Measurements from ENCODE around the gene FOXA2. TPM values are rescaled to one million over a fixed set of nuclear protein-coding genes. Genes with fewer than 3 reads are reported as not detected.

Gene FOXA2
- total and polyA plus RNA-seq, 2 of the 13 experiments (the other 11 are each of a cell fraction or from before 2014, with no cell fraction given): 8.8 to 12.2 TPM

DNA sequence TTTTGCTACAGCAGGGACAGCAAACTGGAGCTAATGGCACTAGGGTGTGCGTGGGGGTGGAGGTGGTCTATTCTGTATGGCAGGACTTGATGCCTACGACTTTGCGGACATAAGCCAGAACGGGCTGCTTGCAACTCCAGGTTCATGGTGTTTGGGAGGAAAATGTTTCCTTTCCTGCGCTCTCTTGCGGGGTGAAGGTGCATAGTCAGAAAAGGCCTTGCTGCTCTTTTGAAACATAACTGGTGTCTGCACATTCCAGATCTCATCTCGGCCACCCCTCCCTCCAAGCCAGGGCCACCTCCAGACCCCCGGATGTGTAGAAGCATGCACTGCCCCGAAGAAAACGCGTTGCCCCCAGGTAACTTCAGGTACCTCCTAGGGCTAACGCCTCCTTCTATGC, 8.1 kb downstream of the FOXA2 start (continued):
- TF ChIP-seq ZNF230 (CRISPR knock-in tag; IDR thresholded peaks at IDR 0.05) (no peak), ZNF292 (CRISPR knock-in tag; IDR thresholded peaks at IDR 0.05; ENCODE audit: borderline replicate concordance, low read depth) (peak; percentile 67; the same call in 1 of the 2 replicates), HOXA7 (CRISPR knock-in tag; IDR thresholded peaks at IDR 0.05) (no peak), CENPX (CRISPR knock-in tag; IDR thresholded peaks at IDR 0.05) (no peak), ETV5 (CRISPR knock-in tag; IDR thresholded peaks at IDR 0.05; ENCODE audit: borderline replicate concordance) (0 out of 2 replicates have a peak, but pooled peaks have one; percentile 25), DNMT1 (CRISPR knock-in tag; IDR thresholded peaks at IDR 0.05) (no peak), CBX2 (IDR thresholded peaks at IDR 0.05; ENCODE audit: low read depth, low read length) (no peak), CBX2 (CRISPR knock-in tag; IDR thresholded peaks at IDR 0.05; ENCODE audit: low read depth) (0 out of 2 replicates have a peak, but pooled peaks have one; percentile 41), NR0B2 (CRISPR knock-in tag; IDR thresholded peaks at IDR 0.05) (no peak), ZNF414 (CRISPR knock-in tag; IDR thresholded peaks at IDR 0.05) (0 out of 2 replicates have a peak, but pooled peaks have one; percentile 32), ZMYM4 (CRISPR knock-in tag; IDR thresholded peaks at IDR 0.05) (peak; percentile 48; the same call in 1 of the 2 replicates), FOXA1 (IDR thresholded peaks at IDR 0.05) (no peak), FOXA1 (CRISPR knock-in tag; IDR thresholded peaks at IDR 0.05) (no peak), SIN3A (IDR thresholded peaks at IDR 0.05; ENCODE audit: borderline replicate concordance, low read depth, low read length) (no peak), HMGXB4 (CRISPR knock-in tag; IDR thresholded peaks at IDR 0.05; ENCODE audit: borderline replicate concordance in 1 of 2, low read depth in 1 of 2) (no peak), KDM5A (IDR thresholded peaks at IDR 0.05; ENCODE audit: borderline replicate concordance, low read length) (no peak), ARNTL (CRISPR knock-in tag; IDR thresholded peaks at IDR 0.05) (no peak), ZNF136 (CRISPR knock-in tag; IDR thresholded peaks at IDR 0.05; ENCODE audit: low read depth) (no peak), HDAC6 (IDR thresholded peaks at IDR 0.05; ENCODE audit: low read depth, low read length) (no peak), ZSCAN29 (CRISPR knock-in tag; conservative IDR thresholded peaks at IDR 0.05) (0 out of 2 replicates have a peak, but pooled peaks have one; percentile 57), ZNF446 (CRISPR knock-in tag; IDR thresholded peaks at IDR 0.05) (no peak), ZNF24 (IDR thresholded peaks at IDR 0.05) (no peak)
- TF ChIP-seq, protein P1, sequence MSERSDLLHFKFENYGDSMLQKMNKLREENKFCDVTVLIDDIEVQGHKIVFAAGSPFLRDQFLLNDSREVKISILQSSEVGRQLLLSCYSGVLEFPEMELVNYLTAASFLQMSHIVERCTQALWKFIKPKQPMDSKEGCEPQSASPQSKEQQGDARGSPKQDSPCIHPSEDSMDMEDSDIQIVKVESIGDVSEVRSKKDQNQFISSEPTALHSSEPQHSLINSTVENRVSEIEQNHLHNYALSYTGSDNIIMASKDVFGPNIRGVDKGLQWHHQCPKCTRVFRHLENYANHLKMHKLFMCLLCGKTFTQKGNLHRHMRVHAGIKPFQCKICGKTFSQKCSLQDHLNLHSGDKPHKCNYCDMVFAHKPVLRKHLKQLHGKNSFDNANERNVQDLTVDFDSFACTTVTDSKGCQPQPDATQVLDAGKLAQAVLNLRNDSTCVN (CRISPR knock-in tag; IDR thresholded peaks at IDR 0.05; ENCODE audit: borderline replicate concordance): peak; percentile 25; the same call in 1 of the 2 replicates
- TF ChIP-seq, protein P2, sequence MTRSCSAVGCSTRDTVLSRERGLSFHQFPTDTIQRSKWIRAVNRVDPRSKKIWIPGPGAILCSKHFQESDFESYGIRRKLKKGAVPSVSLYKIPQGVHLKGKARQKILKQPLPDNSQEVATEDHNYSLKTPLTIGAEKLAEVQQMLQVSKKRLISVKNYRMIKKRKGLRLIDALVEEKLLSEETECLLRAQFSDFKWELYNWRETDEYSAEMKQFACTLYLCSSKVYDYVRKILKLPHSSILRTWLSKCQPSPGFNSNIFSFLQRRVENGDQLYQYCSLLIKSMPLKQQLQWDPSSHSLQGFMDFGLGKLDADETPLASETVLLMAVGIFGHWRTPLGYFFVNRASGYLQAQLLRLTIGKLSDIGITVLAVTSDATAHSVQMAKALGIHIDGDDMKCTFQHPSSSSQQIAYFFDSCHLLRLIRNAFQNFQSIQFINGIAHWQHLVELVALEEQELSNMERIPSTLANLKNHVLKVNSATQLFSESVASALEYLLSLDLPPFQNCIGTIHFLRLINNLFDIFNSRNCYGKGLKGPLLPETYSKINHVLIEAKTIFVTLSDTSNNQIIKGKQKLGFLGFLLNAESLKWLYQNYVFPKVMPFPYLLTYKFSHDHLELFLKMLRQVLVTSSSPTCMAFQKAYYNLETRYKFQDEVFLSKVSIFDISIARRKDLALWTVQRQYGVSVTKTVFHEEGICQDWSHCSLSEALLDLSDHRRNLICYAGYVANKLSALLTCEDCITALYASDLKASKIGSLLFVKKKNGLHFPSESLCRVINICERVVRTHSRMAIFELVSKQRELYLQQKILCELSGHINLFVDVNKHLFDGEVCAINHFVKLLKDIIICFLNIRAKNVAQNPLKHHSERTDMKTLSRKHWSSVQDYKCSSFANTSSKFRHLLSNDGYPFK (CRISPR knock-in tag; IDR thresholded peaks at IDR 0.05; ENCODE audit: borderline replicate concordance): peak; percentile 21; the same call in 1 of the 2 replicates
